HCT116 (cell line): ENCODE results near the gene TP53TG5. TPM values are rescaled to one million over a fixed set of nuclear protein-coding genes. Genes with fewer than 3 reads are reported as not detected.
A peak's percentile ranks its signal among the peaks of the same experiment; 100 is the strongest.

Experiments used
- ATAC-seq: fragments of 200-7000 bp; cut with Tn5 transposase; 2 replicates; pipeline ENCODE4 v1.9.1; 2020; ENCODE audit warnings: mild to moderate bottlenecking, moderate library complexity
- BruUV-seq: library from RNA; stranded (reverse); fragments of 400-500 nt; replicated peaks from 2 replicates; lab custom pipeline; 2021; lab: Mats Ljungman, UMichigan
- CTCF ChIA-PET: fragments of 300-600 bp; sonication (Branson Sonifier 250); formaldehyde crosslinking; loops from one replicate; lab custom pipeline; 2021; ENCODE audit warnings: antibody characterized with exemption; lab: Charles Lee
- POLR2A ChIA-PET: fragments of 300-600, 350-600 bp; sonication (Branson Sonifier 250); formaldehyde crosslinking; loops from one replicate; lab custom pipeline; 2021; ENCODE audit warnings: antibody characterized with exemption; lab: Charles Lee
- RAD21 ChIA-PET, 2 experiments: fragments of 300-600 bp; sonication (Branson Sonifier 250); formaldehyde crosslinking; loops; one replicate each; lab custom pipeline; 2023; ENCODE audit warnings: low total read pairs in 2 of 2; ENCODE audit not compliant: uncharacterized antibody in 2 of 2, unreplicated experiment in 2 of 2, low non-redundant PET in 1 of 2; lab: Charles Lee
- DNase-seq: peaks from one replicate; pipeline ENCODE4 v3.0.0-alpha.2; 2010; ENCODE audit warnings: low read depth, low spot score
- H2AFZ ChIP-seq: fragments of 200-600 bp; shearing (Covaris generic), sonication (generic); 2 replicates; pipeline ENCODE4 v1.6.1; 2017; ENCODE audit warnings: low read depth, mixed run types, mixed read lengths, antibody characterized with exemption, low read length; ENCODE audit not compliant: poor library complexity, severe bottlenecking
- H3K27ac ChIP-seq: 2 replicates; pipeline ENCODE4 v1.5.1; 2012; ENCODE audit warnings: low read depth, low read length
- H3K27me3 ChIP-seq: fragments of 200-600 bp; sonication (generic); 2 replicates; pipeline ENCODE4 v1.6.1; 2016; ENCODE audit warnings: mixed run types, low read length, mixed read lengths; ENCODE audit not compliant: insufficient read depth
- H3K36me3 ChIP-seq, 2 experiments: fragments of 200-500 bp in 1 of 2; fragments of 200-600 bp in 1 of 2; sonication (Bioruptor generic) in 1 of 2; sonication (generic) in 1 of 2; 2 replicates each; pipeline versions ENCODE4 v1.5.1 to v1.6.1; 2014 to 2016; ENCODE audit warnings: low read length in 2 of 2, inconsistent platforms in 1 of 2, mixed read lengths in 1 of 2, mixed run types in 1 of 2; ENCODE audit not compliant: insufficient read depth in 2 of 2, control insufficient read depth in 1 of 2
- H3K4me1 ChIP-seq, 2 experiments: fragments of 200-600 bp in 1 of 2; sonication (generic) in 1 of 2; 2 replicates each; pipeline versions ENCODE4 v1.5.1 to v1.6.1; 2012 to 2017; ENCODE audit warnings: low read length in 2 of 2, inconsistent platforms in 1 of 2, mild to moderate bottlenecking in 1 of 2, mixed read lengths in 1 of 2, mixed run types in 1 of 2, moderate library complexity in 1 of 2; ENCODE audit not compliant: insufficient read depth in 2 of 2, control insufficient read depth in 1 of 2
- H3K4me2 ChIP-seq: fragments of 200-600 bp; sonication (generic); 2 replicates; pipeline ENCODE4 v1.6.1; 2017; ENCODE audit warnings: mixed run types, low read length, mixed read lengths
- H3K4me3 ChIP-seq, 2 experiments: fragments of 200-600 bp in 1 of 2; sonication (generic) in 1 of 2; replicated peaks in 1 of 2; 2 replicates each; pipeline ENCODE4 v1.5.1; 2011 to 2016; ENCODE audit warnings: low read length in 2 of 2, control low read depth in 1 of 2, low read depth in 1 of 2, mild to moderate bottlenecking in 1 of 2, mixed read lengths in 1 of 2, mixed run types in 1 of 2
- H3K79me2 ChIP-seq: fragments of 200-600 bp; sonication (generic); 2 replicates; pipeline ENCODE4 v1.6.1; 2017; ENCODE audit warnings: mild to moderate bottlenecking, mixed run types, low read length, moderate library complexity, mixed read lengths; ENCODE audit not compliant: insufficient read depth
- H3K9ac ChIP-seq: fragments of 200-600 bp; sonication (generic); 2 replicates; pipeline ENCODE4 v1.6.1; 2016; ENCODE audit warnings: low read length, mixed read lengths
- H3K9me2 ChIP-seq: fragments of 200-600 bp; sonication (generic), shearing (Covaris generic); 2 replicates; pipeline ENCODE4 v1.6.1; 2017; ENCODE audit warnings: mixed run types, mild to moderate bottlenecking, moderate library complexity; ENCODE audit not compliant: insufficient read depth
- H3K9me3 ChIP-seq, 2 experiments: fragments of 200-500 bp in 1 of 2; fragments of 200-600 bp in 1 of 2; sonication (Bioruptor generic) in 1 of 2; sonication (generic) in 1 of 2; 2 replicates each; pipeline ENCODE4 v1.6.1; 2014 to 2017; ENCODE audit warnings: low read length in 2 of 2, mixed read lengths in 2 of 2, inconsistent platforms in 1 of 2, low read depth in 1 of 2, mild to moderate bottlenecking in 1 of 2, mixed run types in 1 of 2, moderate library complexity in 1 of 2; ENCODE audit not compliant: control insufficient read depth in 1 of 2, insufficient read depth in 1 of 2
- H4K20me1 ChIP-seq: fragments of 200-600 bp; sonication (generic), shearing (Covaris generic); 2 replicates; pipeline ENCODE4 v1.6.1; 2017; ENCODE audit warnings: mixed run types, mild to moderate bottlenecking, moderate library complexity; ENCODE audit not compliant: insufficient read depth
- CEBPB ChIP-seq: IDR thresholded peaks from 2 replicates; pipeline ENCODE4 v1.6.1; 2012; ENCODE audit warnings: low read depth
- EGR1 ChIP-seq: IDR thresholded peaks from 2 replicates; pipeline ENCODE4 v1.6.1; 2012; ENCODE audit warnings: low read depth
- ELF1 ChIP-seq: IDR thresholded peaks from 2 replicates; pipeline ENCODE4 v1.6.1; 2012; ENCODE audit warnings: low read depth, borderline replicate concordance
- FOSL1 ChIP-seq: IDR thresholded peaks from 2 replicates; pipeline ENCODE4 v1.6.1; 2012; ENCODE audit warnings: low read depth
- POLR2A ChIP-seq: IDR thresholded peaks from 2 replicates; pipeline ENCODE4 v1.7.0; 2011; ENCODE audit warnings: borderline replicate concordance; ENCODE audit not compliant: insufficient read depth, insufficient read length; ENCODE audit errors: extremely low read depth
- POLR2AphosphoS5 ChIP-seq: IDR thresholded peaks from 2 replicates; pipeline ENCODE4 v1.6.1; 2011; ENCODE audit warnings: mild to moderate bottlenecking, low read depth, low read length, moderate library complexity
- RAD21 ChIP-seq: IDR thresholded peaks from 2 replicates; pipeline ENCODE4 v1.6.1; 2012; ENCODE audit warnings: low read depth, mild to moderate bottlenecking
- SIN3A ChIP-seq: IDR thresholded peaks from 2 replicates; pipeline ENCODE4 v1.6.1; 2012; ENCODE audit warnings: low read depth
- SP1 ChIP-seq: IDR thresholded peaks from 2 replicates; pipeline ENCODE4 v1.6.1; 2012; ENCODE audit warnings: low read depth
- YY1 ChIP-seq: IDR thresholded peaks from 2 replicates; pipeline ENCODE4 v1.6.1; 2011; ENCODE audit warnings: low read length, low read depth, moderate library complexity, mild to moderate bottlenecking; ENCODE audit not compliant: insufficient replicate concordance; ENCODE audit errors: extremely low read depth
- intact Hi-C: fragments of 100-400 bp; cut with micrococcal nuclease; formaldehyde crosslinking; loops from 2 replicates; pipeline ENCODE4 v1.10.0; 2022
- total RNA-seq: library from RNA; stranded (reverse); gene quantifications from one replicate; pipeline ENCODE4 v1.2.1, GENCODE V29; 2021; ENCODE audit not compliant: unreplicated experiment
- TF ChIP-seq, protein P1 (sequence below): IDR thresholded peaks from 2 replicates; pipeline ENCODE4 v1.6.1; 2012
- TF ChIP-seq, protein P2 (sequence below): IDR thresholded peaks from 2 replicates; pipeline ENCODE4 v1.6.1; 2011; ENCODE audit warnings: mild to moderate bottlenecking, low read length, moderate library complexity; ENCODE audit not compliant: insufficient replicate concordance; ENCODE audit errors: extremely low read depth
- TF ChIP-seq, protein P3 (sequence below): IDR thresholded peaks from 2 replicates; pipeline ENCODE4 v1.6.1; 2012; ENCODE audit warnings: low read depth

The TP53TG5 gene
- total RNA-seq, 1 experiment from 2014 or later = 0.76 TPM

DNA sequence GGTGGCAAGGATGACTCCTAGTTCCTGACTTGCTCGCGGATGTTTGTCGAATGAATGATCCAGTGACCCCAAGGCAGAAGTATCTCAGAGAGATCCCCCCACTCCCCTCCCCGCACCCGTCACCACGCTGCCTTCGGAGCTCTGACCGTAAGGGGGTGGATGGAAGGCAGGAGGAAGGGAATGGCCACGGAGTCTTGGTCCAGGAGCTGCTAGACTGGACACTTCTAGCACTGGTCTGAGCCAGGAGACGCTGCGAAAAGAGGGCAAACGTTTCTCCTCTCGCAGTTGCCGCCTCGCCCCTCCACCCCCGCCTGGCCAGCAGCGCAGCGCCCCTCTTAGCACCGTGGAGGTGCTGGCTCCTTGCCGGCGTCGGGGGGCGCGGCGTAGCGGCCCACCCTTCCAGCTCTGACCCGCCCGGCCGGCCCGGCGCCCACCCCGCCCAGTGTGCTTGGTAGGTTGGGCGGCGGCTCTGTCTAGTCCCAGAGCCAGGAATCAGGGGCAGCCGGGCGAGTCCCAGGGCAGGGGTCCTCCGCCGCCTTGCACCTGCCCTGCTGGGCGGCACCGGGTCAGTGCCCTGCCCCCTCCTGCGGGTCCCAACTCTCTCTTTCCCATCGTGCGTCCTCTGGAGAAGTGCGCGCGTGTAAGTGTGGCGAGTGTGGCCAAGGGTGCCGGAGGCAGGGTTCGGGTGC is 27.6 kb upstream of the TP53TG5 start:
- Histone ChIP-seq H3K9me3 (peaks cover 0 to 12% of the 10 kb centered on the region in 2 experiments; a peak in 2 of 4 replicates), H3K9me2 (no peaks in the 10 kb centered on the region), H3K4me2 (peak overlapping the region; percentile 84), H3K4me3 (peak overlapping the region; percentile 71 to 76), H3K27ac (peak overlapping the region; percentile 83), H2AFZ (no peak overlapping the region), H3K4me1 (peaks cover 5 to 24% of the 10 kb centered on the region in 2 experiments; a peak in 3 of 4 replicates), H4K20me1 (no peaks in the 10 kb centered on the region), H3K9ac (peak overlapping the region; percentile 81), H3K79me2 (peaks cover 15% of the 10 kb centered on the region; the same call in 1 of the 2 replicates), H3K27me3 (no peaks in the 10 kb centered on the region), H3K36me3 (peaks cover 8 to 11% of the 10 kb centered on the region in 2 experiments; a peak in 2 of 4 replicates)
- ChIA-PET RAD21 (no interaction called here), POLR2A (interaction anchor here (1.0 to 1.1 kb wide), 2 partner anchors 18 to 43 kb away, joined by 3 read pairs; partner anchors contain the start of gene SYS1), CTCF (no interaction called here)
- ATAC-seq = peak; percentile 43
- TF ChIP-seq, protein P1, sequence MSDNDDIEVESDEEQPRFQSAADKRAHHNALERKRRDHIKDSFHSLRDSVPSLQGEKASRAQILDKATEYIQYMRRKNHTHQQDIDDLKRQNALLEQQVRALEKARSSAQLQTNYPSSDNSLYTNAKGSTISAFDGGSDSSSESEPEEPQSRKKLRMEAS = no peak
- TF ChIP-seq RAD21 = no peak
- no peak for TF ChIP-seq ELF1
- no peak for TF ChIP-seq SIN3A
- intact Hi-C loops = no loop called here
- no peak for DNase-seq
- BruUV-seq = no TSS peak

DNA sequence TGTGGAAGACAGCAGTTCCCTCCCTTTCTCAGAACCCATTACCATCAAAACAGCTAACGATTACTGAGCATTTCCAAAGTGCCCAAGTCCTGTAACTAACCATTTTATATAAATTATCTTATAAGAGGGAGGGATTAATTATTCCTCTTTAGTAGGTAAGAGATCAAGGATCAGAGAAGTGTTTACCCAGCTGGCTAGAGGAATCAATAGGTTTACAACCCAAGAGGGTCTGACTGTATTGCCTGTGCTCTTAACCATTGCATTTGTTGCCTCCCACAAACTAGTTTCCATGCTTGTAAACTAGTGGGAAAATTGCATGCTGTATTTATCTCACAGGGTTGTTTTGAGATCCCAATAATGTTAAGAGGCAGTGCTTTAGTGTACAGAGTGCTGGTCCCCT is 26.3 kb upstream of the TP53TG5 start:
- CTCF ChIA-PET = interaction anchor here (1.1 kb wide), 1 partner anchor 31 kb away, joined by 3 read pairs; no protein-coding TSS in a partner anchor
- RAD21 ChIA-PET = interaction anchor here in 1 of 2 experiments (1.1 kb wide), 1 partner anchor 32 kb away, joined by 4 read pairs; no protein-coding TSS in a partner anchor
- H3K36me3 ChIP-seq = peaks cover 0 to 2% of the 10 kb centered on the region in 2 experiments; a peak in 1 of 4 replicates
- peaks cover 5 to 24% of the 10 kb centered on the region in 2 experiments; a peak in 3 of 4 replicates for H3K4me1 ChIP-seq
- POLR2A ChIA-PET = no interaction called here
- H3K9me2 ChIP-seq = no peaks in the 10 kb centered on the region
- DNase-seq (no peak), ATAC-seq (no peak)
- no TSS peak for BruUV-seq
- intact Hi-C loops = no loop called here
- H3K27ac ChIP-seq = no peak overlapping the region
- H3K79me2 ChIP-seq = peaks cover 15% of the 10 kb centered on the region; the same call in 1 of the 2 replicates
- no peak overlapping the region for H3K9ac ChIP-seq
- H4K20me1 ChIP-seq = no peaks in the 10 kb centered on the region
- no peak overlapping the region for H3K4me3 ChIP-seq
- no peak overlapping the region for H3K4me2 ChIP-seq
- no peak overlapping the region for H2AFZ ChIP-seq
- TF ChIP-seq CEBPB (no peak), SP1 (no peak), POLR2A (no peak), EGR1 (no peak), YY1 (no peak), FOSL1 (no peak), POLR2AphosphoS5 (no peak), RAD21 (no peak)
- TF ChIP-seq, protein P2, sequence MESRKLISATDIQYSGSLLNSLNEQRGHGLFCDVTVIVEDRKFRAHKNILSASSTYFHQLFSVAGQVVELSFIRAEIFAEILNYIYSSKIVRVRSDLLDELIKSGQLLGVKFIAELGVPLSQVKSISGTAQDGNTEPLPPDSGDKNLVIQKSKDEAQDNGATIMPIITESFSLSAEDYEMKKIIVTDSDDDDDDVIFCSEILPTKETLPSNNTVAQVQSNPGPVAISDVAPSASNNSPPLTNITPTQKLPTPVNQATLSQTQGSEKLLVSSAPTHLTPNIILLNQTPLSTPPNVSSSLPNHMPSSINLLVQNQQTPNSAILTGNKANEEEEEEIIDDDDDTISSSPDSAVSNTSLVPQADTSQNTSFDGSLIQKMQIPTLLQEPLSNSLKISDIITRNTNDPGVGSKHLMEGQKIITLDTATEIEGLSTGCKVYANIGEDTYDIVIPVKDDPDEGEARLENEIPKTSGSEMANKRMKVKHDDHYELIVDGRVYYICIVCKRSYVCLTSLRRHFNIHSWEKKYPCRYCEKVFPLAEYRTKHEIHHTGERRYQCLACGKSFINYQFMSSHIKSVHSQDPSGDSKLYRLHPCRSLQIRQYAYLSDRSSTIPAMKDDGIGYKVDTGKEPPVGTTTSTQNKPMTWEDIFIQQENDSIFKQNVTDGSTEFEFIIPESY = no peak
- TF ChIP-seq, protein P3, sequence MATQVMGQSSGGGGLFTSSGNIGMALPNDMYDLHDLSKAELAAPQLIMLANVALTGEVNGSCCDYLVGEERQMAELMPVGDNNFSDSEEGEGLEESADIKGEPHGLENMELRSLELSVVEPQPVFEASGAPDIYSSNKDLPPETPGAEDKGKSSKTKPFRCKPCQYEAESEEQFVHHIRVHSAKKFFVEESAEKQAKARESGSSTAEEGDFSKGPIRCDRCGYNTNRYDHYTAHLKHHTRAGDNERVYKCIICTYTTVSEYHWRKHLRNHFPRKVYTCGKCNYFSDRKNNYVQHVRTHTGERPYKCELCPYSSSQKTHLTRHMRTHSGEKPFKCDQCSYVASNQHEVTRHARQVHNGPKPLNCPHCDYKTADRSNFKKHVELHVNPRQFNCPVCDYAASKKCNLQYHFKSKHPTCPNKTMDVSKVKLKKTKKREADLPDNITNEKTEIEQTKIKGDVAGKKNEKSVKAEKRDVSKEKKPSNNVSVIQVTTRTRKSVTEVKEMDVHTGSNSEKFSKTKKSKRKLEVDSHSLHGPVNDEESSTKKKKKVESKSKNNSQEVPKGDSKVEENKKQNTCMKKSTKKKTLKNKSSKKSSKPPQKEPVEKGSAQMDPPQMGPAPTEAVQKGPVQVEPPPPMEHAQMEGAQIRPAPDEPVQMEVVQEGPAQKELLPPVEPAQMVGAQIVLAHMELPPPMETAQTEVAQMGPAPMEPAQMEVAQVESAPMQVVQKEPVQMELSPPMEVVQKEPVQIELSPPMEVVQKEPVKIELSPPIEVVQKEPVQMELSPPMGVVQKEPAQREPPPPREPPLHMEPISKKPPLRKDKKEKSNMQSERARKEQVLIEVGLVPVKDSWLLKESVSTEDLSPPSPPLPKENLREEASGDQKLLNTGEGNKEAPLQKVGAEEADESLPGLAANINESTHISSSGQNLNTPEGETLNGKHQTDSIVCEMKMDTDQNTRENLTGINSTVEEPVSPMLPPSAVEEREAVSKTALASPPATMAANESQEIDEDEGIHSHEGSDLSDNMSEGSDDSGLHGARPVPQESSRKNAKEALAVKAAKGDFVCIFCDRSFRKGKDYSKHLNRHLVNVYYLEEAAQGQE = no peak
- H3K27me3 ChIP-seq = no peaks in the 10 kb centered on the region
- peaks cover 11 to 16% of the 10 kb centered on the region in 2 experiments; a peak in 2 of 4 replicates for H3K9me3 ChIP-seq
